ENCODE measurements around the gene PYGB.

Gene PYGB

GRCh38 chr20:25309395-25310267 is 61.7 kb downstream of the PYGB start:
- TF ChIP-seq ZNF394 (tag by site-specific recombination; IDR thresholded peaks at IDR 0.05; ENCODE audit: borderline replicate concordance) (0 out of 2 replicates have a peak, but pooled peaks have one; percentile 10), ZBTB20 (tag by site-specific recombination; IDR thresholded peaks at IDR 0.05) (peak; percentile 41), KLF9 (tag by site-specific recombination; IDR thresholded peaks at IDR 0.05; ENCODE audit: low read depth) (no peak), ZNF211 (tag by site-specific recombination; IDR thresholded peaks at IDR 0.05; ENCODE audit: low read depth) (no peak), ZNF571 (tag by site-specific recombination; IDR thresholded peaks at IDR 0.05) (no peak), HOXC10 (CRISPR knock-in tag; IDR thresholded peaks at IDR 0.05) (no peak), ZNF398 (tag by site-specific recombination; IDR thresholded peaks at IDR 0.05) (no peak), CTCF (tag by site-specific recombination; IDR thresholded peaks at IDR 0.05) (no peak), ZNF76 (tag by site-specific recombination; IDR thresholded peaks at IDR 0.05; ENCODE audit: borderline replicate concordance, low read depth) (no peak), ZBTB48 (tag by site-specific recombination; IDR thresholded peaks at IDR 0.05) (peak; percentile 66; the same call in 1 of the 2 replicates), ZNF449 (tag by site-specific recombination; IDR thresholded peaks at IDR 0.05) (no peak), ZNF747 (tag by site-specific recombination; IDR thresholded peaks at IDR 0.05) (no peak), KLF1 (tag by site-specific recombination; IDR thresholded peaks at IDR 0.05) (peak; percentile 78), ZNF514 (tag by site-specific recombination; IDR thresholded peaks at IDR 0.05) (no peak), KLF17 (tag by site-specific recombination; IDR thresholded peaks at IDR 0.05) (peak; percentile 69; the same call in 1 of the 2 replicates)
- Histone ChIP-seq H3K36me3 (ENCODE audit: control insufficient read depth in 2 of 2, insufficient read depth in 1 of 2, low read length in 2 of 2) (peaks cover 9 to 26% of the 10 kb centered on the region in 2 experiments; a peak in 2 of 3 replicates), H3K4me1 (ENCODE audit: control insufficient read depth, insufficient read depth, low read length) (peaks cover 7% of the 10 kb centered on the region), H3K9me3 (ENCODE audit: control insufficient read depth, insufficient read depth, low read depth, low read length) (no peaks in the 10 kb centered on the region), H3K27ac (ENCODE audit: extremely low read depth, low read depth, low read length) (no peak overlapping the region), H3K4me3 (ENCODE audit: low read depth, low read length) (no peak overlapping the region)
- CTCF ChIA-PET, result interaction anchor here (0.6 to 1.8 kb wide), 3 partner anchors 11 to 90 kb away, joined by 3 to 8 read pairs (median 4); no protein-coding TSS in a partner anchor
- POLR2A ChIA-PET, result interaction anchor here (0.5 to 1.0 kb wide), 4 partner anchors 79 to 98 kb away, joined by 3 to 9 read pairs (median 8); partner anchors contain the start of gene GINS1

GRCh38 chr20:25310268-25310920 is 62.5 kb downstream of the PYGB start:
- H3K4me3 ChIP-seq (ENCODE audit: low read depth, low read length), result no peak overlapping the region; the same call in 1 of the 2 replicates
- no peak for TF ChIP-seq ZBTB6 (tag by site-specific recombination; IDR thresholded peaks at IDR 0.05)
- peak; percentile 97 for TF ChIP-seq SP7 (tag by site-specific recombination; IDR thresholded peaks at IDR 0.05)
- TF ChIP-seq MZF1 (tag by site-specific recombination; IDR thresholded peaks at IDR 0.05; ENCODE audit: borderline replicate concordance), result no peak
- TF ChIP-seq ZNF302 (tag by site-specific recombination; IDR thresholded peaks at IDR 0.05; ENCODE audit: low read depth), result no peak
- TF ChIP-seq ZEB2 (tag by site-specific recombination; IDR thresholded peaks at IDR 0.05), result no peak
- TF ChIP-seq ZNF747 (tag by site-specific recombination; IDR thresholded peaks at IDR 0.05), result no peak
- TF ChIP-seq ZNF449 (tag by site-specific recombination; IDR thresholded peaks at IDR 0.05), result no peak
- TF ChIP-seq SP2 (tag by site-specific recombination; IDR thresholded peaks at IDR 0.05), result no peak
- no peak for TF ChIP-seq ZNF791 (tag by site-specific recombination; IDR thresholded peaks at IDR 0.05)

More at GRCh38 chr20:25310268-25310920, 62.5 kb downstream of the PYGB start:
- Histone ChIP-seq H3K9me3 (ENCODE audit: control insufficient read depth, insufficient read depth, low read depth, low read length) (no peaks in the 10 kb centered on the region), H3K36me3 (ENCODE audit: control insufficient read depth in 2 of 2, insufficient read depth in 1 of 2, low read length in 2 of 2) (peaks cover 9 to 32% of the 10 kb centered on the region in 2 experiments; a peak in 2 of 3 replicates), H3K27ac (ENCODE audit: extremely low read depth, low read depth, low read length) (no peak overlapping the region; the same call in 1 of the 2 replicates), H3K4me1 (ENCODE audit: control insufficient read depth, insufficient read depth, low read length) (peaks cover 7% of the 10 kb centered on the region)
- POLR2A ChIA-PET, result interaction anchor here (1.0 kb wide), 2 partner anchors 81 to 88 kb away, joined by 3 to 9 read pairs; no protein-coding TSS in a partner anchor
- CTCF ChIA-PET, result interaction anchor here (0.7 to 1.8 kb wide), 4 partner anchors 11 to 96 kb away, joined by 3 to 8 read pairs (median 4); no protein-coding TSS in a partner anchor
